H1 (cell line): ENCODE measurements around the gene MRPL33. TPM values are rescaled to one million over a fixed set of nuclear protein-coding genes. Genes with fewer than 3 reads are reported as not detected.

ENCODE experiments used
- CTCF ChIA-PET: fragments of 300-600 bp; sonication (Branson Sonifier 250); formaldehyde crosslinking; loops from one replicate; lab custom pipeline; 2021; ENCODE audit not compliant: partially characterized antibody; lab: Charles Lee
- POLR2A ChIA-PET: fragments of 300-600 bp; sonication (Branson Sonifier 250); formaldehyde crosslinking; loops from one replicate; lab custom pipeline; 2021; ENCODE audit warnings: inconsistent platforms; ENCODE audit not compliant: partially characterized antibody; lab: Charles Lee
- DNase-seq, 2 experiments: peaks; one replicate each; pipeline versions ENCODE4 v3.0.0 to v3.0.0-alpha.2; 2010 to 2022; ENCODE audit warnings: low spot score in 2 of 2, low read depth in 1 of 2, mixed read lengths in 1 of 2
- FAIRE-seq: peaks from 2 replicates; lab custom pipeline; 2011; peaks lifted over from hg19 to GRCh38; lab: Jason Lieb, UNC
- H2AFZ ChIP-seq: 2 replicates; pipeline ENCODE4 v1.8.1; 2012; ENCODE audit warnings: low read length, inconsistent platforms
- H2AK5ac ChIP-seq: 2 replicates; pipeline ENCODE4 v1.6.1; 2013; ENCODE audit warnings: low read depth, low read length
- H2BK120ac ChIP-seq: replicated peaks from 2 replicates; pipeline ENCODE3; 2013; ENCODE audit warnings: low read depth, low read length, inconsistent platforms
- H2BK12ac ChIP-seq: 2 replicates; pipeline ENCODE4 v1.6.1; 2013; ENCODE audit warnings: low read depth, low read length
- H2BK15ac ChIP-seq: 2 replicates; pipeline ENCODE4 v1.6.1; 2013; ENCODE audit warnings: low read length
- H2BK20ac ChIP-seq: 2 replicates; pipeline ENCODE4 v1.6.1; 2013; ENCODE audit warnings: low read length
- H2BK5ac ChIP-seq: 2 replicates; pipeline ENCODE4 v1.6.1; 2013; ENCODE audit warnings: low read depth, low read length
- H3K14ac ChIP-seq: 2 replicates; pipeline ENCODE4 v1.6.1; 2013; ENCODE audit warnings: inconsistent platforms; ENCODE audit not compliant: insufficient read length
- H3K18ac ChIP-seq: 2 replicates; pipeline ENCODE4 v1.6.1; 2013; ENCODE audit warnings: low read length; ENCODE audit errors: extremely low read depth
- H3K23ac ChIP-seq: 2 replicates; pipeline ENCODE4 v1.6.1; 2013; ENCODE audit warnings: inconsistent platforms; ENCODE audit not compliant: insufficient read length
- H3K23me2 ChIP-seq: 2 replicates; pipeline ENCODE4 v1.6.1; 2013; ENCODE audit warnings: low read depth, low read length
- H3K27ac ChIP-seq: 2 replicates; pipeline ENCODE4 v1.6.1; 2011; ENCODE audit warnings: low read depth, low read length, inconsistent platforms
- H3K27me3 ChIP-seq, 4 experiments: replicated peaks in 1 of 4; 1 replicate in 1 of 4; 2 replicates in 3 of 4; pipeline versions ENCODE4 v1.6.1 to v1.8.1; 2011 to 2013; ENCODE audit warnings: low read length in 3 of 4, mild to moderate bottlenecking in 3 of 4, inconsistent platforms in 2 of 4, mixed read lengths in 2 of 4, moderate library complexity in 1 of 4; ENCODE audit not compliant: control insufficient read depth in 3 of 4, insufficient read depth in 3 of 4; ENCODE audit errors: extremely low read depth in 1 of 4
- H3K36me3 ChIP-seq, 4 experiments: 2 replicates each; pipeline versions ENCODE4 v1.6.1 to v1.8.1; 2011 to 2013; ENCODE audit warnings: mild to moderate bottlenecking in 4 of 4, low read length in 3 of 4, moderate library complexity in 2 of 4, control low read depth in 1 of 4, inconsistent platforms in 1 of 4; ENCODE audit not compliant: insufficient read depth in 4 of 4, control insufficient read depth in 2 of 4
- H3K4ac ChIP-seq: replicated peaks from 2 replicates; pipeline ENCODE3; 2013; ENCODE audit warnings: low read length, low read depth, mixed read lengths, inconsistent platforms; ENCODE audit not compliant: insufficient read length
- H3K4me1 ChIP-seq, 4 experiments: replicated peaks in 1 of 4; 1 replicate in 1 of 4; 2 replicates in 3 of 4; pipeline versions ENCODE4 v1.6.1 to v1.8.1; 2011 to 2013; ENCODE audit warnings: low read length in 3 of 4, inconsistent platforms in 2 of 4, mixed read lengths in 1 of 4; ENCODE audit not compliant: insufficient read depth in 4 of 4, control insufficient read depth in 3 of 4
- H3K4me2 ChIP-seq, 2 experiments: 2 replicates each; pipeline versions ENCODE4 v1.6.1 to v1.8.1; 2011 to 2013; ENCODE audit warnings: low read depth in 2 of 2, low read length in 2 of 2, control low read depth in 1 of 2, inconsistent platforms in 1 of 2, mild to moderate bottlenecking in 1 of 2; ENCODE audit not compliant: insufficient read depth in 1 of 2
- H3K4me3 ChIP-seq, 4 experiments: fragments of 200-600, 300-600 bp in 1 of 4; sonication (generic), shearing (Covaris generic), sonication (Bioruptor Twin) in 1 of 4; 2 replicates each; pipeline versions ENCODE4 v1.5.1 to v1.8.1; 2011 to 2016; ENCODE audit warnings: low read length in 4 of 4, low read depth in 3 of 4, control low read depth in 2 of 4, inconsistent platforms in 2 of 4, mild to moderate bottlenecking in 2 of 4, mixed read lengths in 1 of 4, moderate library complexity in 1 of 4; ENCODE audit not compliant: insufficient read depth in 2 of 4; ENCODE audit errors: extremely low read depth in 1 of 4
- H3K56ac ChIP-seq: replicated peaks from 2 replicates; pipeline ENCODE3; 2013; ENCODE audit warnings: low read depth, mild to moderate bottlenecking, mixed read lengths, low read length, inconsistent platforms; ENCODE audit not compliant: insufficient read length
- H3K79me1 ChIP-seq: 2 replicates; pipeline ENCODE4 v1.6.1; 2013; ENCODE audit warnings: low read depth, low read length, control low read depth
- H3K79me2 ChIP-seq, 2 experiments: 2 replicates each; pipeline versions ENCODE4 v1.6.1 to v1.8.1; 2012 to 2013; ENCODE audit warnings: low read length in 2 of 2, mild to moderate bottlenecking in 2 of 2, inconsistent platforms in 1 of 2; ENCODE audit not compliant: insufficient read depth in 2 of 2, control insufficient read depth in 1 of 2
- H3K9ac ChIP-seq, 4 experiments: replicated peaks in 1 of 4; 1 replicate in 1 of 4; 2 replicates in 3 of 4; pipeline versions ENCODE4 v1.6.1 to v1.8.1; 2011 to 2013; ENCODE audit warnings: low read depth in 3 of 4, low read length in 3 of 4, control low read depth in 2 of 4, mild to moderate bottlenecking in 2 of 4, moderate library complexity in 2 of 4, inconsistent platforms in 1 of 4; ENCODE audit errors: extremely low read depth in 1 of 4
- H3K9me3 ChIP-seq, 2 experiments: 2 replicates each; pipeline versions ENCODE4 v1.6.1 to v1.8.1; 2012 to 2013; ENCODE audit warnings: mild to moderate bottlenecking in 2 of 2, moderate library complexity in 2 of 2, control low read depth in 1 of 2, inconsistent platforms in 1 of 2, low read depth in 1 of 2, low read length in 1 of 2, mixed read lengths in 1 of 2; ENCODE audit not compliant: insufficient read depth in 2 of 2
- H4K20me1 ChIP-seq, 2 experiments: replicated peaks in 1 of 2; 2 replicates each; pipeline versions ENCODE3 to v1.8.1; 2011 to 2013; ENCODE audit warnings: inconsistent platforms in 2 of 2, low read length in 2 of 2, mild to moderate bottlenecking in 1 of 2; ENCODE audit not compliant: insufficient read depth in 2 of 2, control insufficient read depth in 1 of 2
- H4K5ac ChIP-seq: 2 replicates; pipeline ENCODE4 v1.6.1; 2013; ENCODE audit warnings: low read length, low read depth, mixed read lengths, inconsistent platforms; ENCODE audit not compliant: insufficient read length
- H4K8ac ChIP-seq: 2 replicates; pipeline ENCODE4 v1.8.0; 2013; ENCODE audit warnings: mild to moderate bottlenecking, moderate library complexity, low read length, inconsistent platforms; ENCODE audit not compliant: insufficient read depth; ENCODE audit errors: extremely low read depth
- H4K91ac ChIP-seq: replicated peaks from 2 replicates; pipeline ENCODE3; 2013; ENCODE audit warnings: low read length, mixed read lengths, inconsistent platforms; ENCODE audit not compliant: insufficient read length
- BACH1 ChIP-seq: IDR thresholded peaks from 2 replicates; pipeline ENCODE4 v1.6.1; 2012; ENCODE audit warnings: low read length, improper control_type of control experiment
- BRCA1 ChIP-seq: IDR thresholded peaks from 2 replicates; pipeline ENCODE4 v1.6.1; 2012; ENCODE audit warnings: low read depth, low read length, improper control_type of control experiment
- CBX5 ChIP-seq: fragments of 300-800, 300-1000 bp; sonication (generic); IDR thresholded peaks from 2 replicates; pipeline ENCODE4 v1.7.1; 2016; ENCODE audit warnings: antibody characterized with exemption, low read length, low read depth
- EZH2 ChIP-seq: fragments of 200-600 bp; sonication (generic); IDR thresholded peaks from 2 replicates; pipeline ENCODE4 v1.7.1; 2012; ENCODE audit warnings: low read depth, mild to moderate bottlenecking, moderate library complexity, low read length, inconsistent platforms; ENCODE audit not compliant: severe bottlenecking
- GABPA ChIP-seq: IDR thresholded peaks from 2 replicates; pipeline ENCODE4 v1.6.1; 2011; ENCODE audit warnings: mild to moderate bottlenecking, low read length, moderate library complexity, borderline replicate concordance; ENCODE audit not compliant: insufficient read depth
- GTF2F1 ChIP-seq: IDR thresholded peaks from 2 replicates; pipeline ENCODE4 v1.6.1; 2012; ENCODE audit warnings: low read depth, low read length, improper control_type of control experiment, borderline replicate concordance
- HDAC6 ChIP-seq: IDR thresholded peaks from one replicate; pipeline ENCODE4 v1.7.1; 2012; ENCODE audit warnings: low read depth, mild to moderate bottlenecking, inconsistent platforms, low read length, moderate library complexity
- POLR2A ChIP-seq, 2 experiments: IDR thresholded peaks; 1 replicate in 1 of 2; 2 replicates in 1 of 2; pipeline ENCODE4 v1.6.1; 2011; ENCODE audit warnings: low read depth in 2 of 2, low read length in 2 of 2, mild to moderate bottlenecking in 2 of 2; ENCODE audit errors: control extremely low read depth in 1 of 2
- RNF2 ChIP-seq: fragments of 200-900, 300-1000 bp; sonication (generic); IDR thresholded peaks from 2 replicates; pipeline ENCODE4 v1.7.1; 2016; ENCODE audit warnings: borderline replicate concordance, low read depth, mild to moderate bottlenecking, antibody characterized with exemption, low read length; ENCODE audit not compliant: poor library complexity, severe bottlenecking; ENCODE audit errors: missing control alignments
- RXRA ChIP-seq: IDR thresholded peaks from 2 replicates; pipeline ENCODE4 v1.6.1; 2011; ENCODE audit warnings: low read depth, mild to moderate bottlenecking, low read length, moderate library complexity; ENCODE audit not compliant: insufficient read depth
- SIN3A ChIP-seq, 2 experiments: IDR thresholded peaks in 1 of 2; conservative IDR thresholded peaks in 1 of 2; 2 replicates each; pipeline ENCODE4 v1.6.1; 2011 to 2012; ENCODE audit warnings: low read length in 2 of 2, improper control_type of control experiment in 1 of 2, low read depth in 1 of 2, mild to moderate bottlenecking in 1 of 2
- TEAD4 ChIP-seq: IDR thresholded peaks from 2 replicates; pipeline ENCODE4 v1.6.1; 2012; ENCODE audit warnings: low read depth, low read length, inconsistent platforms, mixed read lengths
- ZNF274 ChIP-seq: IDR thresholded peaks from 2 replicates; pipeline ENCODE4 v1.7.0; 2012; ENCODE audit warnings: low read length, borderline replicate concordance; ENCODE audit errors: extremely low read depth
- WGBS, 2 experiments: shearing (Covaris generic) in 1 of 2; methylation state at CpG; one replicate each; pipeline versions ENCODE4 v1.1.6 to v1.1.7; 2013 to 2015; ENCODE audit warnings: low lambda C conversion rate in 2 of 2, mixed read lengths in 2 of 2, inconsistent platforms in 1 of 2, low coverage in 1 of 2, missing lambda C conversion rate in 1 of 2; ENCODE audit not compliant: insufficient replicate concordance in 2 of 2, insufficient coverage in 1 of 2, insufficient read length in 1 of 2; ENCODE audit errors: extremely low coverage in 1 of 2, missing lambda C conversion rate in 1 of 2; 5-methylcytosine and 5-hydroxymethylcytosine counted together
- polyA plus RNA-seq, 7 experiments: library from polyadenylated mRNA; depleted of rRNA in 3 of 7; stranded (reverse) in 5 of 7; unstranded in 2 of 7; fragments of >200 nt in 5 of 7; fragments of 200-250 nt in 2 of 7; gene quantifications; 1 replicate in 5 of 7; 2 replicates in 1 of 7; 4 replicates in 1 of 7; pipeline versions ENCODE4 v1.2.1 to v1.2.3, GENCODE V29; 2011 to 2013; ENCODE audit warnings: missing spikeins in 2 of 7, mixed read lengths in 2 of 7
- total RNA-seq: library from RNA; stranded (reverse); fragmentation: NEBNext Ultra II Directional; extraction: Animal tissue kit (Norgen Biotek cat#: 25700); gene quantifications from 2 replicates; pipeline ENCODE4 v1.2.1, GENCODE V29; 2021
- TF ChIP-seq, protein P1 (sequence below): IDR thresholded peaks from 2 replicates; pipeline ENCODE4 v1.6.1; 2012; ENCODE audit warnings: inconsistent platforms

The MRPL33 gene
- total and polyA plus RNA-seq, 2 of the 8 experiments (the other 6 are each of a cell fraction or from before 2014, with no cell fraction given), result 24.3 to 62.9 TPM

DNA sequence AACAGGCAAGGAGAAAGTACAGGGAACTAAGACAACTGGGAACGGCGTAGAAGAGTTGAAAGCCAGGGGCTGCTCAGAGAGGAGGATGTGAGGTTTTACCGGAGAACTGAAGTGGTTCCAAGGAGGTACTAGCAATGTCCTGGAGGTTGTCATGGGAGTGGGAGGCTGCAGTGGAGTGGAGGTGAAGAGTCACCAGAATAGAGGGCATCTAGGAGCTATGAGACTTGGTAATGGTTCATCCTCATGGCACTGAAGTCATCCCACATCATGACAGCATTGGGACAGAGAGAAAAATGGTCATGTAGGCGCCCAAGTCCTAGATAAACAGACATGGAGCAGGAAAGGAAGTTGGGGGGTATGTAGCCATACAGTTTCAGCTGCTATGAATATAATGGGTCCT is 26.3 kb downstream of the MRPL33 start:
- no peaks in the 10 kb centered on the region for H3K79me1 ChIP-seq
- 83% methylated on average over 4 of the region's 4 CpGs; no CpG with 5 or more reads in 1 of the 2 experiments for WGBS, 2 experiments
- no peak overlapping the region for H2BK15ac ChIP-seq
- no peak overlapping the region for H4K8ac ChIP-seq
- H3K27ac ChIP-seq, result no peak overlapping the region
- H3K4me3 ChIP-seq, result no peak overlapping the region
- peaks cover 0 to 2% of the 10 kb centered on the region in 2 experiments for H4K20me1 ChIP-seq
- H2BK12ac ChIP-seq, result no peak overlapping the region
- no peak overlapping the region for H2BK5ac ChIP-seq
- H4K5ac ChIP-seq, result no peak overlapping the region
- H3K27me3 ChIP-seq, result no peaks in the 10 kb centered on the region
- no peak overlapping the region for H2BK20ac ChIP-seq
- no peaks in the 10 kb centered on the region for H3K36me3 ChIP-seq
- ChIA-PET CTCF (interaction anchor here (2.4 kb wide), 1 partner anchor 9 kb away, joined by 12 read pairs; no protein-coding TSS in a partner anchor), POLR2A (no interaction called here)
- H3K14ac ChIP-seq, result no peak overlapping the region
- H3K79me2 ChIP-seq, result no peaks in the 10 kb centered on the region
- no peak for DNase-seq
- H3K9ac ChIP-seq, result no peak overlapping the region
- H4K91ac ChIP-seq, result no peak overlapping the region
- H2BK120ac ChIP-seq, result no peak overlapping the region
- H3K4ac ChIP-seq, result no peak overlapping the region
- H3K18ac ChIP-seq, result no peak overlapping the region
- H3K23ac ChIP-seq, result no peak overlapping the region
- no peaks in the 10 kb centered on the region; the same call in 1 of the 2 replicates for H3K23me2 ChIP-seq
- no peak overlapping the region for H3K4me2 ChIP-seq
- FAIRE-seq, result no peak
- H3K56ac ChIP-seq, result no peak overlapping the region
- H3K4me1 ChIP-seq, result no peaks in the 10 kb centered on the region
- H2AK5ac ChIP-seq, result no peak overlapping the region
- H2AFZ ChIP-seq, result no peak overlapping the region
- no peaks in the 10 kb centered on the region for H3K9me3 ChIP-seq
- TF ChIP-seq BACH1, result no peak
- no peak for TF ChIP-seq GTF2F1
- no peak for TF ChIP-seq POLR2A (IDR thresholded peaks at IDR 0.05; ENCODE audit: control extremely low read depth in 1 of 2, low read depth in 2 of 2, low read length in 2 of 2)
- TF ChIP-seq CBX5, result no peak
- TF ChIP-seq SIN3A (conservative IDR thresholded peaks at IDR 0.05 in 1 of 2, IDR thresholded peaks at IDR 0.05 in 1 of 2; ENCODE audit: low read depth in 1 of 2, low read length in 2 of 2), result no peak
- TF ChIP-seq, protein P1, sequence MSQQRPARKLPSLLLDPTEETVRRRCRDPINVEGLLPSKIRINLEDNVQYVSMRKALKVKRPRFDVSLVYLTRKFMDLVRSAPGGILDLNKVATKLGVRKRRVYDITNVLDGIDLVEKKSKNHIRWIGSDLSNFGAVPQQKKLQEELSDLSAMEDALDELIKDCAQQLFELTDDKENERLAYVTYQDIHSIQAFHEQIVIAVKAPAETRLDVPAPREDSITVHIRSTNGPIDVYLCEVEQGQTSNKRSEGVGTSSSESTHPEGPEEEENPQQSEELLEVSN, result no peak
- no peak for TF ChIP-seq EZH2
- TF ChIP-seq TEAD4, result no peak
- no peak for TF ChIP-seq HDAC6
- TF ChIP-seq RNF2, result no peak
- no peak for TF ChIP-seq ZNF274
- no peak for TF ChIP-seq RXRA
- TF ChIP-seq BRCA1, result no peak
- TF ChIP-seq GABPA, result no peak
